Measurements from ENCODE around the gene FEV.

The FEV gene

DNA sequence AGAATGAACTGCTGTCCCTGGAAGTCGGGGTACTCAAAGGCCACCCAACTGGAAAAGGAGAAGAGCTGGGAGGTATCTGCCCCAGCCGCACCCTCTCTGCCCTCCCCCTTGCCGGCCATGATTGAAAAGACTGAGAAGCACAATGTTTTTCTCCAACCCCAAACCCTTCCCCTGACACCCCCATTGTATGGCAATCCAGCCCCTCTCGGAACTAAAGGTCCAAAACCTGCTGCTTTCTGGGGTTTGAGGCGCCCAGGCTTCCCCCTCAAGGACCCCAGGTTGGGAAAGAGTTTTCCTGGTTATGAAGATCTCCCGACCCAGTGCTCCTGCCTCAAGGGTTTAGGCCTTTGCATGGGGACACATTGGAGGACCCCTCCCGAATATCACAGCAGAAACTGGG, 7.2 kb upstream of the FEV start:
- DNase-seq: no peak

DNA sequence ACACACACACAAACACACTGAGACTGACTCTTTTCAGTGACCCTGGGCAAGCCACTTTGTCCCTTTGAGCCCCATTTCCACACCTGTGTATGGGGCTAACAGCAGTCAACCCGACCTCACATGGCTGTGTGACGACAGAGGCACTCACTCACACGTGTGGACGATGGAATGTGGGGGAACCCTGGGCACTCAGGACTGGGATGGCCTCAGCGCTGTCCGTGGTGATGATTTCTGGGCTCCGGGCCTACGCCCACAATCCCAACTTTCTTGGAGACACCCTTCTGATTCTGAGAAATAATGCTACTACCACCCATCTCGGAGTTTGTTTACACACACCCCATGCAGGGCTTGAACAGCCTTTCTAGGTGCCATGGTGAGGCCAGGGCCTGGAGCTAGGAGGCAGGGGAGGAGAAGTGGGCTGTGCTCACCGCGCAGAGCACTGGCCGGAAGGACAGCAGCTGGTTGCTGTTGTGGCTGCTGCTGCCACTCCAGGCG, 6.7 kb upstream of the FEV start:
- DNase-seq: peak; percentile 28

DNA sequence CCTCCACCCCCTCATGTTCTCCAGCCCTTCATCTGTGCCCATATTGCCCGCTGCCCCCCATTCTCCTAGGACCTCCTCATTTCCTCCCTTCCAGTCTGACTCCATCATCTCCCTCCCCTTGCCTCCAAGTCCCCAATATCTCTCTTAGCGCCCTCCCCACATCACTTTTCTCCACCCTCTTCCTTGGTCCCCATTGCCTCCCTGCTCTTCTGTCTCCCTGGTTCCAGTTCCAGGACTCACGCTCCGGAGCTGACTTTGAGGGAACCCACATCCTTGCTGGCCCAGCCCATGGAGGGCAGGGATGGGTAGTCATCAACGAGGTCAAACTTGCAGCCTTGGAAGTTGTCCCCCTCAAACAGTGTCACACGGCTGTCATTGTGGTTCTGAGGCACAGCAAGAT, 5.6 kb upstream of the FEV start:
- DNase-seq: no peak

DNA sequence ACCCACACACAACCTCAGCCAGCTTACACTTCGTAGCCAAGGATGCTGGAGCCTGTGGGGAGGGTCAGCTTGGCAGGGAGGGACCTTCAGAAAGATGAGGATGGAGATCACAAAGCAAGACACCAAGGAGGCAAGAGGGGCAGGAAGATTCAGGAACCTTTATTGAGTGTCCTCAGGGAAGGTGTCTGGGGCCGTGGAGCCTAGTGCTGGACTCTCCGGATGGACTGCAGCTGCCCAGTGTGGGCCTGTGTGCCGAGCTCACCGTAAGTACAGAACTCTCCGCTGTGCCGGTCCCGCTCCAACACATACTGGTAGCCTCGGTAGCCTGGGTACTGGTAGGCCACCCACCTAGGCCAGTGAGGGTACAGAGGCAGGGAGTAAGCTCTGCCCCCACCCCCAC, 5.1 kb upstream of the FEV start:
- DNase-seq: no peak

DNA sequence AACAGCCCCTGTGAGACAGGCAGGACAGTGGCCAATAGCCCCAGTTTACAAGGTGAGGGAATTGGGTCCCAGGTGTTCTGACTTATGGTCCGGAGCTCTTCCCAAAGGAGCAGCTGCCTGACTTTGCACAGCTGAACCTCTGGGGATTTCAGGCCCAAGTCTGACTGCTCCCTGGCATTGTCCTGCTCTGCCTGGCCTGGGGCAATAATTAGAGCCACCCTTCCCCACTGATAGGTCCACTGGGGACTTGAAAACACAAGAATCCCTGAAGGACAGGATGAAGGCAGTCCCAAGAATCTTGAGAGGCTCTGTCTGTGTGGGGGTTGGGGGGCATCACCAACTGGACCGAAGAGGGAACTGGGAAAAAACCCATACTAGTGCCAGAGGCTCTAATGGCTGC, 3.7 kb upstream of the FEV start:
- no peak for DNase-seq

DNA sequence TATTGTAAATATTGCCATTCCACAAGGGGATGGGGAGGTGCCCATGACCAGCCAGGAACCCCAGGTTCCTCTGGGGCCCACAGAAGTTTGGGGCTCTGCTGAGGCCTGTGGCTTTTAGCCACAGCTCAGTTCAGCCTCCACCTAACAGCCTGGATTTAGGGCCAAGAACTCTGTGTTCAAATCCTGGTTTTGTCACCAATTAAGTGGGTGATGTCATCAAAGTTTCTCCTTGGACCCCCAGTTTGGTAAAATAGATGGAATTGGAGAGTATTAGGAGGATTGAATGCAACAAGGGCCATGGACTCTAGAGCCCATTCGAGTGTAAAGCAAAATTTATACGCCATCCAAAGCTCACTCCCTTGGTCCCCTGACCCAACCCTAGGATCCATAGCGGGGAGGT, 3.2 kb upstream of the FEV start:
- no peak for DNase-seq

DNA sequence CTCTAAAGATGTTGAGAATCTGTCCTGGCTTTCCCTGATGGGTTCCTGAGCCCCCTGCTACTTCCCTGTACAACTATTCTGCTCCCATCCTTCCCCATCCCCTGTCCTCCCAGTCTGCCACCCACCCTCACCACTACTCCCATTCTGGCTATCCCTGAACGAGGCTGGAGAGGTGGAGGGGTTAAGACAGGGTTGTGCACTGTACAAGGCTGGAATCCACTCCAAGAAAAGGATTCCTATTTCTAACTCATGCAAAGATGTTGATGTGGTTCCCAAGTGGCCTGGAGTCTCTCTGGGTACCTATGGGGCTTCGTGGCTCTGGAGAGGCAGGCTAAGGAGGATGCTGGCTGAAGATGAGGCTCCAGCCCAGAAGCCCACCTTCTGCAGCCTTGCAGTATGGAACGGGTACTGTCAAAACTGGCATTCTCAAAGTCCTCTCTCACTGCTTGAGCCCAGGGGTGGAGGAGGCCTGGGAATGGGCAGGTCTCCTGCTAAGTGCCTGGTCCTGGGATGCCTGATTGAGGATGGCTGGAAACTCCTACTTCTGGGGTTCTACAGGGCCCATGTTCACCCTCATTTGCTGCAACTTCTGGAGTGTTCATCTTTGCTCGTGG, 1.3 kb upstream of the FEV start:
- DNase-seq: no peak

DNA sequence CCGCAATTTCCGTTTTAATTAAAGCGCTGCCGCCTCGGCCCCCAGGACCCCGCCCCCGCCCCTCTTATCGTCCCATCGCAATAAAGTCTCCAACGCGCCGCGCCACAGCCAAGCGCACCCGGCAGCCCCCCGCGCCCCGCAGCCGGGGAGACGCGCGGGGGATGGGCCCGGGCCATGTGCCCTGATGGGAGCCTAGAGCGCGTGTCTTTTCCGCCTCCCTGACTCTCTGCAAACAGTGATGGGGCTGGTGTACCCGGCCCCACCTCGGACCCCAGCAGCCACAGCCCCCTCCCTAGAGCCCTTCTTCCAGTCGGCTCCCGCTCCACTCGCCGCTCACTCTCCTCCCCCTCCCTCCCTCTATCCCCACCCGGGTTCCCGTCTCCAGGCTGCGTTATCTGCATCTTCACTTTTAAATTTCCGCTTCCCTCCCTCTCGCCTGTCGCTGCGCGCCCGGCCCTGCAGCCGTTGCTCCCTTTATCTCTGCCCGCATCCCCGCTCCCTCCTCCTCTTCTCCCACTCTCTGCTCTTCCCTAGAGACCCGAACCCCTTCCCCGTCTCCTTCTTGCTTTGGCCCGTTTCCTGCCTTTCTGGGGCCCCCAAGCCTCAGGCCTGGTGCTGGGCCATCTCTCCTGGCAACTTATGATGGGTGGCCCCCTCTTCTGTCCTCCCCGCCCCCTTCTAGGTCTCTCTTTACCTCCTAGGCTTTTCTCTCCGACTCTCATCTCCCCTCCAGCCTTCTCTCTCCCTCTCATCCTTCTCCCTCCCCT, 524 bp upstream of the FEV start:
- DNase-seq: no peak

DNA sequence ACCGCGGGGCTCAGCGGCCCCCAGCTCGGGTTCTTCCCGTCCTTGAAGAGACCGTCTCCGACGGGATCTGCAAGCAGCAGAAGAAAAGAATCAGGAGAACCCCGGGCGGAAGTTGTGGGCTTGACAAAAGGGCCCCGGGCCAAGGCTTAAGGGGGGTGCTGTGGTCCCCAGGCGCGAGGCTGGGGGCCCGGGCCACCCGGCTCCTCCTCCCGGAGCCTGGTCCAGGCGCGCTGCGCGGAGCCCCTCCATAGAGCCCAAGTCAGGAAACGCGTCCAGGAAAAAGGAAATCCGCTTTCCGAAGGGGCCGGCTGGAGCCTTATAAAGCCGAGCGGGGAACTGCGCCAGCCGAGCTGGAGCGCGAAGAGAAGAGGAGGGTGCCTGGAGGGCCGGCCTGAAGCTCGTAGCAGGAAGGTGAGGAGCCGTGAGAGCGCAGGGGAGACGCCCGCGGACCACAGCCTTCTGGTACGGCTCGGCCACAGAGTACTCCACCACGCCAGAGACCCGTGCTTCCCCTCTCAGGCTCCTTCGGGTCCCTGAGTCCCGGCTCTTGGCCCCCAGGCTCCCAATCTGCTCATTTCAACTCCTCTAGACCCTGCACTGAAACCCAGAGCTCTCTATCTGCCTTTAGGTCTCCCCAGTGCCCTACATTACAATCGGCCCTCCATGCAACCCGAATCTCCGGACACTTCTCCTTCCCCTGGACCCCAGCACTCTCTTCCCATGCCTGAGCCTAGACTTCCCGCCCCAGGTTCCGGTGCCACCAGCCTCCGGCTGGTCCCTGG, 554 bp downstream of the FEV start:
- no peak for DNase-seq

DNA sequence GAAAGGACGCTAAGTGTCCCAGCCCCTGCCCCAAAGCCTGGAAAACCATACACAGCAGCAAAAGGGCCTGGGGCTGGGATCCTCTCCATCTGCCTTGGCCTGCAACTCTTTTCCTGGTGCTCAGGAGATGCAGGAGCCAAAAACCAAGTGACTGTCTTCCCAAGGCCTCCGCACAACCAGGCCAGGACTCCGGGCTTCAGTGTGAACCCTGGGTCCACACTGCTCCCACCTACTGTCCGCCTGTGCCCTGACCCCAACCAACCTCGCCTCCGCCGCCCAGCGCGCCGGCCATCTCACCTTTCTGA, 1.1 kb downstream of the FEV start:
- DNase-seq: no peak

DNA sequence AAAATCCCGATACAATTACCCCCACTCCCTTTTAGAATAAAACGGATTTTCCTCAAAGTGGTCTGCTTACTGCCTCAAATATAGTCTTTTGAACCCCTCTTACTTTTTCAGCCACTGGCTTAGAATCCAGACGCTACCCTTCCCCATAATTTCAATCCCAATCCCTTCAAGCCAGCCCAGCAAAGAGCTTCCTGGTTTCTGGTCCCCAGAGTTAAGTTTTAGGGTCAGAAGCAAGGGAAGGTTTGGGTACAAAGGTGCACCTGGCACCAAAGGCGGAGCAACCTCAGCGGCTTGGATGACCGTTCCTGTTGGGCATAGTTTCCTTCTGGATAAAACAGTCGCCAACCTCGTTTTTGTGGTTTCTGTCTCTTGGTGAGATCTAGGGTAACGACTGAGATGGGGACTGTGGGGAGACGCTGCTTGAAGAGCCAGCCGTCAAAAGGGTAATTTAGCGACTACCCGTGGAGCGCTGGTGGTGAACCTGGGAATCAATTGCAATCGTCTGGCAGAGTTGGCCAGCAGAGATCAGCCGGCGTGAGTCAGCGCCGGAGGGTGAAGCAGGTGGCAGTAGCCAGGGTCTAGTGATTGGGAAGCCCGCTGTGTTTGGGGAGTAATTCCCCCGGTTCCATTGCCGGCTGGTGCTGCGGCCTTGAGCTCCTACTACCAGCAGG, 1.6 kb downstream of the FEV start:
- DNase-seq: no peak

DNA sequence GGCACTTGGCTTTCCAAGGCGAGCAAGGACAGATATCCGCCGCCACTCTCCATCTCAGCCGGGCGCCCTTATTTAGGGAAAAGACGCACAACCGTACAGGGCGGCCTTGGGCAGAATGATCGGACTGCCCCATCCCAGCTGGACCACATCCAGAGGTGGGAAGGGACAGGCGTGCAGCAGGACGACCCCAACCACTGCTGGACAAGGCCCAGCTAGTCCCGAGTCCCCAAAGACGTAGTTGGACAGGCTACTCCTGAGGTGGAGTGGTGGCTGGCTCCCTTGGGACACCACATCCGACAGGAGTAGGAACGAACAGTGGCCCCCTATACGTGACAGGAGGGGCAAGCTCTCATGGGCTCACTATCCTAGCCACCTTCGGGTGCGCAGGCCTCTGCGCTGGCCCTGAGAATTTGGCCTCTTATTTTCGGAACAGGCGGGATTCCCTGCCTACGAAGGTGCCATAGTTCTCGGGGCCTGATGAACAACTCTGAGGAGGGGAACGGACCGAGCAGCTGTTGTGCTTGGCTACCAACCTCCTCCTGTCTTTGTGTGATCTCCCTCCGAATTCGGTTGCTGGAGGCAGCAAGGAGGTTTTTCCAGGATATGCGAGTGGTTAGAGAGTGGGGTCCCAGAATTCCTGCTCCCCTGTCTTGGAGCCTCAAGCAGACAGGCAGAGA, 2.3 kb downstream of the FEV start:
- no peak for DNase-seq

DNA sequence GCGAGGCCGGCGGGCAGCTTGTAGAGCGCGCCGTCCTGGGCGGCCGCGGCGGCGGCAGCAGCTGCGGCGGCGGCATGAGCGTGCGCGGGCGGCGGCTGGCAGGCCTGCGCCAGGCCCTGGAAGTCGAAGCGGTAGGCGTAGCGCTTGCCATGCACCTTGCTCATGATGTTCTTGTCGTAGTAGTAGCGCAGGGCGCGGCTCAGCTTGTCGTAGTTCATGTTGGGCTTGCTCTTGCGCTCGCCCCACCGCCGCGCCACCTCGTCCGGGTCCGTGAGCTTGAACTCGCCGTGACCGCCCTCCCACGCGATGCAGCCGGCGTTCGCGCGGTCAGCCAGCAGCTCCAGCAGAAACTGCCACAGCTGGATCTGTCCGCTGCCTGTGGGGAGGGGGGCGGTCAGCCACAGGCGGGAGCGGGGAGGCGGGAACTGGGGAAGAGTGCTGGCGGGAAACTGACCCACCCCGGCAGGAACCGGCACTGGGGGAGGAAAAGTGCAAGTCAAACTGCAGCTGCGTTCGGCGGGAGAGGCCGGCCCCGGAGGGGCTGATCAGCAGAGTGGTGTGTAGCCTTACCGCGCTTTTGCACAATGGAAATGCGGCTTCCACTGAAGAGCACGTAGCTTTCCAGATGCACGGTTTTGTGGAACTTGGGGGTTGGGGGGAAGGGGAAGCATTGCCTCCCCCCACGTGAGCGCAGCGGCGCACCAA, 3.0 kb downstream of the FEV start:
- DNase-seq: no peak

DNA sequence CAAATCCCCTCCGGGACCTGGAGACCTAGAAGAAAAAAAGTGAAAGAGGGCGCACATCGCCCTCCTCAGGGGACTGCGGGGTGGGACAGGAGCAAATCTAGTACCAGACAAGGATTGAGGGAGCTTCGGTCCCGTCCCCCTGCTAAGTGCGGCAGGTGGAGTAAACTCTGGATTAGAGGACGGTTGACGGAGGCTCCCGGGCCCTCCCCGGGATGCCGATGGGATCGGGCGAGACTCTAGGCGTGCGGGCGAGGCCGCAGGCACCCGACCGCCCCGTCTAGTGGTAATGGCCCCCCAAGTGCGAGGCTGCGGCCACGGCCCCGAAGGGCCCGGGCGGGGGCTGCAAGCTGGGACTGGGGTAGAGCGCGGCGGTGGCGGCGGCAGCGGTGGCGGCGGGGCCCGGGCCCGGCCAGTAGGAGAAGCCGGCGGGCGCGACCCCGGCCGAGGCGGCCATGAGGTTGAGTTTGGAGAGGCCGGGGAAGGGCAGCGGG, 3.5 kb downstream of the FEV start:
- DNase-seq: no peak

DNA sequence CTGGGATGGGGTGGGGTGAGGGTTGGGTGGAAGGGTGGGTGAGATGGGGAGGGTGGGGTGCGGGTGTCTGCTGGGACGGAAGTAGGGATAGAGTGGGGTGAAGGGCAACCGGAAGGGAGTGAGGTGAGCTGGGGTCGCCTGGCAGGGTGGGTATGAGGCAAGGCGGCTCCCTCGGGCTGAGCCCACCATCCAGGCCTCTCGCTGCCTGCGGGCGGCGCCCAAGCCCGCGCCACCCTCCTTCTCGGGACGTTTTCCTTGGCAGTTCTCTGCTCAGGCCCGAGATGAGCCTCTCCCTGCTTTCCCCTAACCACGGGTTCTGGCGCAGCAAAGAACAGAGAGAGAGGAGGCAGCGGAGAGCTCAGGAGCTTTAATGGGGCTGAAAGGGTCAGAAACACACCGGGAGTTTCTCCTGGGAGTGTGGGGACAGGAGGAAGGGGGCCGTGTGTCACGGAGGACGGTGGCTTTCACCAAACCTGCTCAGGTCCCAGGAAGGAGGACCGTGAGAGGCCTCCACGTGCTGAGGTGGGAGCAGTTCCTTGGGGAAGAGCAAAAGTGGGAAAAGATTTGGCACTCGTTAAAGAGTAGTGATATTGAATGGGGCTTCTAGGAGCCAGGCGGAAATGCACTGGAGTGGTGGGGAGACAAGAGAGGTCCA, 4.1 kb downstream of the FEV start:
- DNase-seq: no peak

DNA sequence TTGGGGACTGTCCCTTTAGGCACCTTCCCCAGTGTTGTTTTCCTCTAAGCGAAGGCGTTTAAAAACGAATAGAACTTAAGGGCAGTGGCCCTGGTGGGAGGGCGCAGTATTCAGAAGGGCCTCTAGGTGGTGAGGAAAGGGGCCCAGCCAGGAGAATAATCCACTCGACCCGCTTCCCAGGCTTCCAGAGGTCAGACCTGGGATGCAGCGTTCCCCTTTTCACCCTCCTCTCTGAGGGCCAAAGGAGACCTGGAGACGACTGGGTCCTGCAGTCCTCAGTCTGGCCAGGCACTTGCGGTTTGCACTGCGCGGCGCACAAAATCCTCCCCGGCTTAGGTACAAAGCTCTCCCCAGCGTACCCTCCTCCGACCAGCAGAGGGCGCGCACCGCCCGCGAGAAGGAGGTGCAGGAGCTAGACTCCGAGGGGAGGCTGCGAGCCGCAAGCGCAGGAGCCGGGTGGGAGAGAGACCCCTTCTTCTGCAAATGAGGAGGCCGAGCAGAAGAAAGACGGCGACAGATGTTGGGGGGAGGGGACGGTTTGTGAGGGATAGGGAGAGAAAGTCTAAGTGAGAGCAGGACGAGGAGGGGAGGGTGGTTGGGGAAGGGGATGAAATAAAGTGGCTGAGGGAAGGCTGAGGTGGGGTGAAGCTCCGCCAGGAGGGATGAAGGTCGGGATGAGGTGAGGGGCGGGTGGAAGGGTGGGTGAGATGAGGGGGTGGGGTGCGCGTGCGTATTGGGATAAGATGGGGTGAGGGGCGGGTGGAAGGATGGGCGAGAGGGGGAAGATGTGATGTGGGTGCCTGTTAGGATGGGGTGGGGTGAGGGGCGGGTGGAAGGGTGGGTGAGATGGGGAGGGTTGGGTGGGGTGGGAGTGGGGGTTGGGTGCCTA, 4.9 kb downstream of the FEV start:
- DNase-seq: peak; percentile 66

DNA sequence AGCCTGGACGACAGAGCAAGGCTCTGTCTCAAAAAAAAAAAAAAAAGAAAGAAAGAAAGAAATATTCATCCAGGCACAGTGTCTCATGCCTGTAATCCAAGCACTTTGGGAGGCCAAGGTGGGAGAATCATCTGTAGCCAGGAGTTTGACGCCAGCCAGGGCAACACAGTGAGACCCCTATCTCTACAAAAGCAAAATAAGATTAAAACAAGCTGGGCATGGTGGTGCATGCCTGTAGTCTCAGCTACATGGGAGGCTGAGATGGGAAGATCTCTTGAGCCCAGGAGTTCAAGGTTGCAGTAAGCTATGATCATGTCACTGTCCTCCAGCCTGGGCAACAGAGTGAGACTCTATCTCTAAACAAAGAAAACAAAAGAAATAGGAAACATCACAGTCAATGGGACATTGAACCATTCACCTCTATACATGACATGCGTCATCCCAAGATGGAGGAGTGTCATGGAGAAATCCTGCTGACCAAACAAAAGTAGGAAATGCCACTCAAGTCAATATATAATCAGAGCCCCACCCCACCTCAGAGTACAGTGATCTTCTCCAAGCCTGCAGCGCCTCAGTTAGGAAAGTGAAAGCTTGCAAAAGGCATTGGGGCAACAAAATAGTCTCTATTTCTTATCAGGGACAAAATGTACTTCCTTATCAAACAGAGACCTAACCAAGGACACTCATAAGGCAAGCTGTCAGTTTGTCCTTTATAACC, 9.8 kb downstream of the FEV start:
- DNase-seq: no peak

DNA sequence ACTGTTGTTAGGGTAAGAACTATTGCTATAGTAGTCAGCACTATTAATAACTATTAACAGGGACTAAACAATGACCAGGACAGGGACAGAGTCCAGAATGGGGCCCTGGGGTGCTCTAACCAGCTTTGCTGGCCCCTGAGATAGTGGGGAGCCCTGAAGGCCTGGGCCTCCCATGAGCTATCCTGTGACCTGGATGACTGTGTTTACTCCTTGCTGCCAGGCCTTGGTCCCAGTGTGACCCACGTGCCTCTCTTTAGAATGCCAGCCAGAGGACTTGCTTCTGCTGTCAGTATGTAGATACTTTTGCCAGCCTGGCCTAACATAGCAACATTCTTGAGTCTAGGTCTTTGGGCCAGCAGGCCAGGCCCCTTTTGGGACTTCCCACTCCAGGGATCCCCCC, 14.1 kb downstream of the FEV start:
- DNase-seq: no peak

DNA sequence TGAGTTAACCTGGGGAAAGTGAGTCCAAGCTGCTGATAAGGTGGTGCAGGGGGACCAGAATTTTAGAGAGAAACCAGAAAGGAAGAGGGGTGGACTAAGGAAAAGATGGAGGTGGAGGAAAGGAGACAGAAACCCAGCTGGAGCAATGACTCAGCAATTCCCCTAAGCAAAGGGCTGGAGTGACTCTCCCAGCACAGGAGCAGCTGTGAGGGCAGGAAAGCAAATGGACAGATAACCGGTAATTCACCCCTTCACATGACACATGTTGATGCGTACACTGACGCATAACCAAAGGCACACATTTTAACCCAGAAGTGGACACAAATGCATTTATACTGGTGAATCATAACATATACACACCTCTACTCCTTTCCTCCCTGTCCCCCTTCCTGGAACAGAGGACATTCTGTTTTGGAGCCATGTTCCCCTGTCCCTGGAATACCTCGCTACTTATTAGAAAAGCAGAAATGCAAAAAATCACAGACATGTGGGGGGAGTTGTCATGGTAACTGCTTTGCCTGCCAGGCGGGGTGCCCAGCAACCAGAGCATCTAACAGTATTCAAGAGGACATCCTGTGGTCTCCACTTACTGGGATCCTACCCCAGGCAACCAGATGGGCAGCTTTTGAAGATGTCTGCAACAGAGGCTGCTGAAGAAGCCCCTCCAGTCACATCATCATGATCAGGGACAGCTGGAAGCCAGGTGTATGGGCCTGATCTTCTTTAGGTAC, 20.8 kb downstream of the FEV start:
- DNase-seq: peak; percentile 92

Data from NCI-H226 (cell line).